ENCODE measurements around the gene C3orf33. TPM values are rescaled to one million over a fixed set of nuclear protein-coding genes. Genes with fewer than 3 reads are reported as not detected.

The C3orf33 gene
- total and polyA plus RNA-seq, 9 of the 15 experiments (the other 6 are each of a cell fraction or from before 2014, with no cell fraction given) = 4.1 to 10.2 (median 6.0) TPM

DNA sequence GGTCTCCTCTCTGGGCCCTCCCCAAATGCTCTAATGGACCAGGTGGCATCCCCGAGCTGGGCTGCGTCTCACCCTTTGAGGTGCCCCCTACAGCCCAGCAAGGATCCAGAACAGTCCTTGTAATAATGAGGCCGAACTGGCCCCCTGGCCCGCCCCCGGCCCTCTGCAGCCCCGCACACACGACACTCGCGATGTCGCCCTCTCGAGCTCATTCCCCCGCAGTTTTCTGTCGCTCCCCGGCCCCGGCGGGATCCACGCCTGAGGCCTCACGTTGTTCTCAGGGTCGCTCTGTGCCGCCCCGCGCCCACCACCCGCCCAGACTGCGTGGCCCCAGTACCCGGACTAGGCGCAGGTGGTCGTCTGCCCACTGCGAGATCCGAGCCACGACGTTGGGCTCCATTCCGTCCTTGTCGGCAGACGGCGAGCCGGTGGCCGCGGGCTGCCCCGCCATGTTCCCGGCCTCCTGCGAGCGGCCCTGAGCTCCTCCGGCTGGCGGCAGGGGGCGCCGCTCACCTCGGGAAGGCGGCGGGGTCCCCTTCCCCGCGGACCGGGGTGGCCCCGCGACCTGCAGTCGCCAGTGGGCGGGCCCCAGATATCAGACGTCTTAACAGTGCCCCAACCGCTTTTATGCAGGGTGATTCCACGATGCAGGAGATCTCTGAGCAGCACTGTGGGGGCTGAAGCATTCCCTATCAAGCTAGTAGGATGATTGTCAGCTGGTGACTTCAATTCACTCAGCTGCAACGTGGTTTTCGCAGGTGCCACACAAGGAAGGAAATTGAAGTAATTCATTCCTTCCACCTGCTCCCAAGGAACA, at the start of gene C3orf33 (continued):
- TF ChIP-seq, protein P1, sequence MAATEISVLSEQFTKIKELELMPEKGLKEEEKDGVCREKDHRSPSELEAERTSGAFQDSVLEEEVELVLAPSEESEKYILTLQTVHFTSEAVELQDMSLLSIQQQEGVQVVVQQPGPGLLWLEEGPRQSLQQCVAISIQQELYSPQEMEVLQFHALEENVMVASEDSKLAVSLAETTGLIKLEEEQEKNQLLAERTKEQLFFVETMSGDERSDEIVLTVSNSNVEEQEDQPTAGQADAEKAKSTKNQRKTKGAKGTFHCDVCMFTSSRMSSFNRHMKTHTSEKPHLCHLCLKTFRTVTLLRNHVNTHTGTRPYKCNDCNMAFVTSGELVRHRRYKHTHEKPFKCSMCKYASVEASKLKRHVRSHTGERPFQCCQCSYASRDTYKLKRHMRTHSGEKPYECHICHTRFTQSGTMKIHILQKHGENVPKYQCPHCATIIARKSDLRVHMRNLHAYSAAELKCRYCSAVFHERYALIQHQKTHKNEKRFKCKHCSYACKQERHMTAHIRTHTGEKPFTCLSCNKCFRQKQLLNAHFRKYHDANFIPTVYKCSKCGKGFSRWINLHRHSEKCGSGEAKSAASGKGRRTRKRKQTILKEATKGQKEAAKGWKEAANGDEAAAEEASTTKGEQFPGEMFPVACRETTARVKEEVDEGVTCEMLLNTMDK (IDR thresholded peaks at IDR 0.05; ENCODE audit: borderline replicate concordance, insufficient read depth, low read depth, low read length, poor library complexity, severe bottlenecking) = peak; percentile 96
- TF ChIP-seq ZNF76 (CRISPR knock-in tag; IDR thresholded peaks at IDR 0.05; ENCODE audit: borderline replicate concordance) = no peak
- 0 out of 2 replicates have a peak, but pooled peaks have one; percentile 33 for TF ChIP-seq CREM (IDR thresholded peaks at IDR 0.05; ENCODE audit: low read depth)
- TF ChIP-seq CSDE1 (IDR thresholded peaks at IDR 0.05) = no peak
- no peak for TF ChIP-seq MEF2A (IDR thresholded peaks at IDR 0.05; ENCODE audit: control insufficient read depth, low read depth, low read length)
- TF ChIP-seq ZNF174 (CRISPR knock-in tag; IDR thresholded peaks at IDR 0.05) = no peak
- peak; percentile 37; the same call in 1 of the 2 replicates for TF ChIP-seq ETV5 (CRISPR knock-in tag; IDR thresholded peaks at IDR 0.05; ENCODE audit: low read depth)
- TF ChIP-seq, protein P2, sequence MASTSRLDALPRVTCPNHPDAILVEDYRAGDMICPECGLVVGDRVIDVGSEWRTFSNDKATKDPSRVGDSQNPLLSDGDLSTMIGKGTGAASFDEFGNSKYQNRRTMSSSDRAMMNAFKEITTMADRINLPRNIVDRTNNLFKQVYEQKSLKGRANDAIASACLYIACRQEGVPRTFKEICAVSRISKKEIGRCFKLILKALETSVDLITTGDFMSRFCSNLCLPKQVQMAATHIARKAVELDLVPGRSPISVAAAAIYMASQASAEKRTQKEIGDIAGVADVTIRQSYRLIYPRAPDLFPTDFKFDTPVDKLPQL (IDR thresholded peaks at IDR 0.05; ENCODE audit: extremely low read depth, insufficient read length) = no peak
- peak; percentile 35; the same call in 1 of the 2 replicates for TF ChIP-seq NFIC (IDR thresholded peaks at IDR 0.05)
- no peak for TF ChIP-seq ELF2 (CRISPR knock-in tag; IDR thresholded peaks at IDR 0.05)
- no peak for TF ChIP-seq MECOM (CRISPR knock-in tag; IDR thresholded peaks at IDR 0.05)
- TF ChIP-seq, protein P3, sequence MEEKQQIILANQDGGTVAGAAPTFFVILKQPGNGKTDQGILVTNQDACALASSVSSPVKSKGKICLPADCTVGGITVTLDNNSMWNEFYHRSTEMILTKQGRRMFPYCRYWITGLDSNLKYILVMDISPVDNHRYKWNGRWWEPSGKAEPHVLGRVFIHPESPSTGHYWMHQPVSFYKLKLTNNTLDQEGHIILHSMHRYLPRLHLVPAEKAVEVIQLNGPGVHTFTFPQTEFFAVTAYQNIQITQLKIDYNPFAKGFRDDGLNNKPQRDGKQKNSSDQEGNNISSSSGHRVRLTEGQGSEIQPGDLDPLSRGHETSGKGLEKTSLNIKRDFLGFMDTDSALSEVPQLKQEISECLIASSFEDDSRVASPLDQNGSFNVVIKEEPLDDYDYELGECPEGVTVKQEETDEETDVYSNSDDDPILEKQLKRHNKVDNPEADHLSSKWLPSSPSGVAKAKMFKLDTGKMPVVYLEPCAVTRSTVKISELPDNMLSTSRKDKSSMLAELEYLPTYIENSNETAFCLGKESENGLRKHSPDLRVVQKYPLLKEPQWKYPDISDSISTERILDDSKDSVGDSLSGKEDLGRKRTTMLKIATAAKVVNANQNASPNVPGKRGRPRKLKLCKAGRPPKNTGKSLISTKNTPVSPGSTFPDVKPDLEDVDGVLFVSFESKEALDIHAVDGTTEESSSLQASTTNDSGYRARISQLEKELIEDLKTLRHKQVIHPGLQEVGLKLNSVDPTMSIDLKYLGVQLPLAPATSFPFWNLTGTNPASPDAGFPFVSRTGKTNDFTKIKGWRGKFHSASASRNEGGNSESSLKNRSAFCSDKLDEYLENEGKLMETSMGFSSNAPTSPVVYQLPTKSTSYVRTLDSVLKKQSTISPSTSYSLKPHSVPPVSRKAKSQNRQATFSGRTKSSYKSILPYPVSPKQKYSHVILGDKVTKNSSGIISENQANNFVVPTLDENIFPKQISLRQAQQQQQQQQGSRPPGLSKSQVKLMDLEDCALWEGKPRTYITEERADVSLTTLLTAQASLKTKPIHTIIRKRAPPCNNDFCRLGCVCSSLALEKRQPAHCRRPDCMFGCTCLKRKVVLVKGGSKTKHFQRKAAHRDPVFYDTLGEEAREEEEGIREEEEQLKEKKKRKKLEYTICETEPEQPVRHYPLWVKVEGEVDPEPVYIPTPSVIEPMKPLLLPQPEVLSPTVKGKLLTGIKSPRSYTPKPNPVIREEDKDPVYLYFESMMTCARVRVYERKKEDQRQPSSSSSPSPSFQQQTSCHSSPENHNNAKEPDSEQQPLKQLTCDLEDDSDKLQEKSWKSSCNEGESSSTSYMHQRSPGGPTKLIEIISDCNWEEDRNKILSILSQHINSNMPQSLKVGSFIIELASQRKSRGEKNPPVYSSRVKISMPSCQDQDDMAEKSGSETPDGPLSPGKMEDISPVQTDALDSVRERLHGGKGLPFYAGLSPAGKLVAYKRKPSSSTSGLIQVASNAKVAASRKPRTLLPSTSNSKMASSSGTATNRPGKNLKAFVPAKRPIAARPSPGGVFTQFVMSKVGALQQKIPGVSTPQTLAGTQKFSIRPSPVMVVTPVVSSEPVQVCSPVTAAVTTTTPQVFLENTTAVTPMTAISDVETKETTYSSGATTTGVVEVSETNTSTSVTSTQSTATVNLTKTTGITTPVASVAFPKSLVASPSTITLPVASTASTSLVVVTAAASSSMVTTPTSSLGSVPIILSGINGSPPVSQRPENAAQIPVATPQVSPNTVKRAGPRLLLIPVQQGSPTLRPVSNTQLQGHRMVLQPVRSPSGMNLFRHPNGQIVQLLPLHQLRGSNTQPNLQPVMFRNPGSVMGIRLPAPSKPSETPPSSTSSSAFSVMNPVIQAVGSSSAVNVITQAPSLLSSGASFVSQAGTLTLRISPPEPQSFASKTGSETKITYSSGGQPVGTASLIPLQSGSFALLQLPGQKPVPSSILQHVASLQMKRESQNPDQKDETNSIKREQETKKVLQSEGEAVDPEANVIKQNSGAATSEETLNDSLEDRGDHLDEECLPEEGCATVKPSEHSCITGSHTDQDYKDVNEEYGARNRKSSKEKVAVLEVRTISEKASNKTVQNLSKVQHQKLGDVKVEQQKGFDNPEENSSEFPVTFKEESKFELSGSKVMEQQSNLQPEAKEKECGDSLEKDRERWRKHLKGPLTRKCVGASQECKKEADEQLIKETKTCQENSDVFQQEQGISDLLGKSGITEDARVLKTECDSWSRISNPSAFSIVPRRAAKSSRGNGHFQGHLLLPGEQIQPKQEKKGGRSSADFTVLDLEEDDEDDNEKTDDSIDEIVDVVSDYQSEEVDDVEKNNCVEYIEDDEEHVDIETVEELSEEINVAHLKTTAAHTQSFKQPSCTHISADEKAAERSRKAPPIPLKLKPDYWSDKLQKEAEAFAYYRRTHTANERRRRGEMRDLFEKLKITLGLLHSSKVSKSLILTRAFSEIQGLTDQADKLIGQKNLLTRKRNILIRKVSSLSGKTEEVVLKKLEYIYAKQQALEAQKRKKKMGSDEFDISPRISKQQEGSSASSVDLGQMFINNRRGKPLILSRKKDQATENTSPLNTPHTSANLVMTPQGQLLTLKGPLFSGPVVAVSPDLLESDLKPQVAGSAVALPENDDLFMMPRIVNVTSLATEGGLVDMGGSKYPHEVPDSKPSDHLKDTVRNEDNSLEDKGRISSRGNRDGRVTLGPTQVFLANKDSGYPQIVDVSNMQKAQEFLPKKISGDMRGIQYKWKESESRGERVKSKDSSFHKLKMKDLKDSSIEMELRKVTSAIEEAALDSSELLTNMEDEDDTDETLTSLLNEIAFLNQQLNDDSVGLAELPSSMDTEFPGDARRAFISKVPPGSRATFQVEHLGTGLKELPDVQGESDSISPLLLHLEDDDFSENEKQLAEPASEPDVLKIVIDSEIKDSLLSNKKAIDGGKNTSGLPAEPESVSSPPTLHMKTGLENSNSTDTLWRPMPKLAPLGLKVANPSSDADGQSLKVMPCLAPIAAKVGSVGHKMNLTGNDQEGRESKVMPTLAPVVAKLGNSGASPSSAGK (IDR thresholded peaks at IDR 0.05) = peak; percentile 86
- TF ChIP-seq TCFL5 (CRISPR knock-in tag; conservative IDR thresholded peaks at IDR 0.05) = no peak
